Neural progenitor cell (in vitro differentiated cells): ENCODE results near the gene CREBBP. TPM values are rescaled to one million over a fixed set of nuclear protein-coding genes. Genes with fewer than 3 reads are reported as not detected.

Experiments
- DNase-seq: peaks from one replicate; pipeline ENCODE4 v3.0.0-alpha.2; 2016; ENCODE audit warnings: low spot score
- H2AFZ ChIP-seq: fragments of 200-600 bp; sonication (generic); replicated peaks from 2 replicates; pipeline ENCODE4 v1.6.1; 2016; ENCODE audit warnings: antibody characterized with exemption
- H3F3A ChIP-seq: fragments of 200-600 bp; sonication (generic); 2 replicates; pipeline ENCODE4 v1.6.1; 2016; ENCODE audit warnings: antibody characterized with exemption, low read depth
- H3K27ac ChIP-seq: fragments of 200-600 bp; sonication (generic); 2 replicates; pipeline ENCODE4 v1.5.1; 2016; ENCODE audit warnings: mild to moderate bottlenecking
- H3K27me3 ChIP-seq: fragments of 200-600 bp; sonication (generic); 2 replicates; pipeline ENCODE4 v1.6.1; 2016; ENCODE audit warnings: mild to moderate bottlenecking, moderate library complexity
- H3K36me3 ChIP-seq: fragments of 200-600 bp; sonication (generic); 2 replicates; pipeline ENCODE4 v1.5.1; 2016
- H3K4me1 ChIP-seq: fragments of 200-600 bp; sonication (generic); 2 replicates; pipeline ENCODE4 v1.6.1; 2016; ENCODE audit warnings: mixed run types
- H3K4me2 ChIP-seq: fragments of 200-600 bp; sonication (generic); 2 replicates; pipeline ENCODE4 v1.6.1; 2016
- H3K4me3 ChIP-seq: fragments of 200-600 bp; sonication (generic); 2 replicates; pipeline ENCODE4 v1.5.1; 2016
- H3K79me2 ChIP-seq: fragments of 200-600 bp; sonication (generic); 2 replicates; pipeline ENCODE4 v1.6.1; 2016; ENCODE audit warnings: low read depth
- H3K9ac ChIP-seq: fragments of 200-600 bp; sonication (generic); 2 replicates; pipeline ENCODE4 v1.6.1; 2016
- H3K9me3 ChIP-seq: fragments of 200-600 bp; sonication (generic); 2 replicates; pipeline ENCODE4 v1.5.1; 2016; ENCODE audit warnings: low read depth
- H4K20me1 ChIP-seq: fragments of 200-600 bp; sonication (generic); 2 replicates; pipeline ENCODE4 v1.6.1; 2016; ENCODE audit warnings: low read depth
- H3K27ac Mint-ChIP-seq: 3 replicates; pipeline ENCODE4 v1.8.0; 2021; ENCODE audit warnings: mixed read lengths
- H3K27me3 Mint-ChIP-seq: 2 replicates; pipeline ENCODE4 v1.8.0; 2022; ENCODE audit warnings: low read depth, mild to moderate bottlenecking, inconsistent platforms, moderate library complexity, mixed read lengths; ENCODE audit not compliant: insufficient read depth
- H3K36me3 Mint-ChIP-seq: 3 replicates; pipeline ENCODE4 v1.8.0; 2021; ENCODE audit warnings: mixed read lengths
- H3K4me1 Mint-ChIP-seq: 3 replicates; pipeline ENCODE4 v1.8.0; 2021; ENCODE audit warnings: mixed read lengths
- H3K4me3 Mint-ChIP-seq: 3 replicates; pipeline ENCODE4 v1.8.0; 2021; ENCODE audit warnings: mild to moderate bottlenecking, moderate library complexity, mixed read lengths
- H3K9me3 Mint-ChIP-seq: 3 replicates; pipeline ENCODE4 v1.8.0; 2020; ENCODE audit warnings: mixed read lengths
- CTCF ChIP-seq: fragments of 200-600 bp; sonication (generic); IDR thresholded peaks from 2 replicates; pipeline ENCODE4 v1.5.1; 2017; ENCODE audit warnings: antibody characterized with exemption, mild to moderate bottlenecking
- EZH2 ChIP-seq: fragments of 200-600 bp; sonication (generic); IDR thresholded peaks from 2 replicates; pipeline ENCODE4 v1.6.1; 2017; ENCODE audit warnings: antibody characterized with exemption, mild to moderate bottlenecking, moderate library complexity
- EZH2phosphoT487 ChIP-seq: fragments of 200-600 bp; sonication (generic); IDR thresholded peaks from 2 replicates; pipeline ENCODE4 v1.6.1; 2017; ENCODE audit warnings: antibody characterized with exemption
- total RNA-seq: library from RNA; depleted of rRNA; stranded (reverse); fragments of >200 nt; gene quantifications from 2 replicates; pipeline ENCODE4 v1.2.3, GENCODE V29; 2015; ENCODE audit warnings: low replicate concordance

The CREBBP gene
- total RNA-seq, 1 donor from 2014 or later = 60.6 TPM

- Histone ChIP-seq H4K20me1 (peaks cover 97% of the 10 kb centered on the region), H3K9ac (no peak overlapping the region)
Observed at GRCh38 chr16:3807425-3808123, 72.9 kb downstream of the CREBBP start.

GRCh38 chr16:3804426-3805016 is 76.0 kb downstream of the CREBBP start:
- no peaks in the 10 kb centered on the region for H3K4me1 ChIP-seq
- no peak overlapping the region for H3K4me3 Mint-ChIP-seq
- H3K36me3 Mint-ChIP-seq = peaks cover 43% of the 10 kb centered on the region
- peaks cover 95% of the 10 kb centered on the region for H4K20me1 ChIP-seq
- H3K4me2 ChIP-seq = no peak overlapping the region
- no peaks in the 10 kb centered on the region for H3K27me3 ChIP-seq
- H3K4me3 ChIP-seq = no peak overlapping the region
- H3K9me3 ChIP-seq = no peaks in the 10 kb centered on the region
- H3K4me1 Mint-ChIP-seq = peaks cover 9% of the 10 kb centered on the region
- no peak overlapping the region for H2AFZ ChIP-seq
- no peak for TF ChIP-seq EZH2phosphoT487
- no peak for TF ChIP-seq EZH2
- TF ChIP-seq CTCF = no peak
- H3K27ac ChIP-seq = no peak overlapping the region
- no peak overlapping the region for H3K27ac Mint-ChIP-seq
- peaks cover 99% of the 10 kb centered on the region for H3K79me2 ChIP-seq
- H3K9me3 Mint-ChIP-seq = no peaks in the 10 kb centered on the region
- peaks cover 5% of the 10 kb centered on the region for H3K27me3 Mint-ChIP-seq
- no peak overlapping the region for H3K9ac ChIP-seq
- no peaks in the 10 kb centered on the region for H3K36me3 ChIP-seq
- no peaks in the 10 kb centered on the region for H3F3A ChIP-seq
- no peak for DNase-seq

More at GRCh38 chr16:3807425-3808123, 72.9 kb downstream of the CREBBP start:
- peak overlapping the region; percentile 1 for H3K27ac Mint-ChIP-seq
- H3K4me1 Mint-ChIP-seq = peaks cover 15% of the 10 kb centered on the region
- H3K4me3 Mint-ChIP-seq = no peak overlapping the region
- Histone ChIP-seq H3K9me3 (no peaks in the 10 kb centered on the region), H3K4me3 (no peak overlapping the region), H3F3A (no peaks in the 10 kb centered on the region), H3K27ac (no peak overlapping the region), H3K4me1 (peaks cover 18% of the 10 kb centered on the region), H3K4me2 (no peak overlapping the region), H3K27me3 (no peaks in the 10 kb centered on the region), H2AFZ (no peak overlapping the region), H3K36me3 (peaks cover 8% of the 10 kb centered on the region), H3K79me2 (peaks cover 99% of the 10 kb centered on the region)
- DNase-seq = no peak
- no peaks in the 10 kb centered on the region for H3K9me3 Mint-ChIP-seq
- TF ChIP-seq EZH2 (no peak), EZH2phosphoT487 (no peak), CTCF (no peak)
- no peaks in the 10 kb centered on the region for H3K27me3 Mint-ChIP-seq
- peaks cover 50% of the 10 kb centered on the region for H3K36me3 Mint-ChIP-seq

- Histone ChIP-seq H3K9ac (no peak overlapping the region), H2AFZ (no peak overlapping the region), H3K79me2 (peaks cover 99% of the 10 kb centered on the region), H3K36me3 (no peaks in the 10 kb centered on the region), H3F3A (no peaks in the 10 kb centered on the region), H4K20me1 (peaks cover 95% of the 10 kb centered on the region), H3K4me1 (peaks cover 3% of the 10 kb centered on the region), H3K4me2 (no peak overlapping the region), H3K27me3 (no peaks in the 10 kb centered on the region), H3K4me3 (no peak overlapping the region), H3K27ac (no peak overlapping the region), H3K9me3 (no peaks in the 10 kb centered on the region)
- peaks cover 17% of the 10 kb centered on the region for H3K4me1 Mint-ChIP-seq
- DNase-seq = no peak
- H3K27ac Mint-ChIP-seq = no peak overlapping the region
- peaks cover 5% of the 10 kb centered on the region for H3K27me3 Mint-ChIP-seq
- TF ChIP-seq EZH2 (no peak), EZH2phosphoT487 (no peak), CTCF (no peak)
- H3K36me3 Mint-ChIP-seq = peaks cover 29% of the 10 kb centered on the region
- H3K4me3 Mint-ChIP-seq = no peak overlapping the region
- H3K9me3 Mint-ChIP-seq = no peaks in the 10 kb centered on the region
Observed at GRCh38 chr16:3800477-3801270, 79.8 kb downstream of the CREBBP start.
